GM12878 (cell line): Measurements from ENCODE around the gene DNAH11. TPM values are rescaled to one million over a fixed set of nuclear protein-coding genes. Genes with fewer than 3 reads are reported as not detected.
A peak's percentile ranks its signal among the peaks of the same experiment; 100 is the strongest.

Experiments used
- ATAC-seq: fragments of 200-7000 bp; cut with Tn5 transposase; 3 replicates; pipeline ENCODE4 v1.9.1; 2020; ENCODE audit warnings: mild to moderate bottlenecking, moderate library complexity
- BruUV-seq: library from RNA; stranded (reverse); fragments of 400-500 nt; replicated peaks from 2 replicates; lab custom pipeline; 2021; lab: Mats Ljungman, UMichigan
- CTCF ChIA-PET: fragments of 300-600 bp; sonication (Branson Sonifier 250); formaldehyde crosslinking; extraction: SDS; loops from one replicate; lab custom pipeline; 2021; ENCODE audit warnings: inconsistent platforms; lab: Yijun Ruan, JAX
- POLR2A ChIA-PET: fragments of 350-600 bp; formaldehyde crosslinking; extraction: SDS; loops from one replicate; lab custom pipeline; 2021; ENCODE audit warnings: inconsistent platforms; lab: Charles Lee
- RAD21 ChIA-PET: fragments of 300-600 bp; sonication (Branson Sonifier 250); formaldehyde crosslinking; loops from one replicate; lab custom pipeline; 2023; ENCODE audit warnings: antibody characterized with exemption; ENCODE audit not compliant: unreplicated experiment; lab: Charles Lee
- SMC1A ChIA-PET: fragments of 300-600 bp; sonication (Branson Sonifier 250); formaldehyde crosslinking; loops from one replicate; lab custom pipeline; 2023; ENCODE audit not compliant: unreplicated experiment, uncharacterized antibody; lab: Charles Lee
- DNase-seq: peaks from one replicate; pipeline ENCODE4 v3.0.0-alpha.2; 2011; ENCODE audit warnings: low read depth, low spot score
- FAIRE-seq: peaks from 3 replicates; lab custom pipeline; 2011; peaks lifted over from hg19 to GRCh38; lab: Jason Lieb, UNC
- H2AFZ ChIP-seq: 2 replicates; pipeline ENCODE4 v1.6.0; 2011; ENCODE audit warnings: low read depth, low read length, control low read depth; ENCODE audit not compliant: control insufficient read depth
- H3K27ac ChIP-seq: 2 replicates; pipeline ENCODE4 v1.5.1; 2011; ENCODE audit warnings: control low read depth; ENCODE audit not compliant: control insufficient read depth, insufficient read depth
- H3K27me3 ChIP-seq, 2 experiments: replicated peaks in 1 of 2; 2 replicates each; pipeline versions ENCODE4 v1.6.0 to v1.6.1; 2011; ENCODE audit warnings: low read length in 1 of 2; ENCODE audit not compliant: control insufficient read depth in 2 of 2, insufficient read depth in 2 of 2
- H3K36me3 ChIP-seq, 2 experiments: 2 replicates each; pipeline ENCODE4 v1.5.1; 2011; ENCODE audit warnings: low read length in 1 of 2; ENCODE audit not compliant: control insufficient read depth in 2 of 2, insufficient read depth in 2 of 2
- H3K4me1 ChIP-seq: 2 replicates; pipeline ENCODE4 v1.6.1; 2011; ENCODE audit warnings: mild to moderate bottlenecking, low read length, moderate library complexity, mixed read lengths; ENCODE audit not compliant: control insufficient read depth, insufficient read depth
- H3K4me2 ChIP-seq: 2 replicates; pipeline ENCODE4 v1.6.0; 2011; ENCODE audit warnings: control low read depth; ENCODE audit not compliant: control insufficient read depth, insufficient read depth
- H3K4me3 ChIP-seq: fragments of 200-600 bp; sonication (generic); 2 replicates; pipeline ENCODE4 v1.5.1; 2016
- H3K79me2 ChIP-seq: 2 replicates; pipeline ENCODE4 v1.6.0; 2011; ENCODE audit warnings: low read length; ENCODE audit not compliant: control insufficient read depth, insufficient read depth
- H3K9ac ChIP-seq: 2 replicates; pipeline ENCODE4 v1.8.0; 2011; ENCODE audit warnings: low read length, control low read depth, mixed read lengths; ENCODE audit not compliant: control insufficient read depth, insufficient read depth
- H3K9me3 ChIP-seq: replicated peaks from 3 replicates; pipeline ENCODE4 v1.5.1; 2011; ENCODE audit warnings: mild to moderate bottlenecking, low read length; ENCODE audit not compliant: control insufficient read depth, insufficient read depth
- H4K20me1 ChIP-seq: 2 replicates; pipeline ENCODE4 v1.6.0; 2011; ENCODE audit not compliant: control insufficient read depth, insufficient read depth
- CHD2 ChIP-seq: IDR thresholded peaks from 2 replicates; pipeline ENCODE4 v1.6.1; 2011; ENCODE audit warnings: low read depth, low read length, improper control_type of control experiment, borderline replicate concordance
- EP300 ChIP-seq, 2 experiments: fragments of 150-350 bp in 1 of 2; IDR thresholded peaks; 2 replicates each; pipeline ENCODE4 v1.6.1; 2011 to 2012; ENCODE audit warnings: low read depth in 2 of 2, low read length in 2 of 2, borderline replicate concordance in 1 of 2, improper control_type of control experiment in 1 of 2, inconsistent platforms in 1 of 2; ENCODE audit not compliant: control insufficient read depth in 1 of 2
- HDAC6 ChIP-seq: fragments of 200-600 bp; sonication (generic); IDR thresholded peaks from one replicate; pipeline ENCODE4 v1.8.0; 2017; ENCODE audit warnings: antibody characterized with exemption; ENCODE audit not compliant: unreplicated experiment
- JUNB ChIP-seq: IDR thresholded peaks from 2 replicates; pipeline ENCODE4 v1.6.1; 2016; ENCODE audit warnings: antibody characterized with exemption, mild to moderate bottlenecking
- MAX ChIP-seq: IDR thresholded peaks from 2 replicates; pipeline ENCODE4 v1.6.1; 2012; ENCODE audit warnings: low read depth, low read length, improper control_type of control experiment
- MTA2 ChIP-seq: fragments of 450-650 bp; IDR thresholded peaks from 2 replicates; pipeline ENCODE4 v1.6.1; 2016; ENCODE audit warnings: low read depth, mild to moderate bottlenecking, moderate library complexity
- MTA3 ChIP-seq: IDR thresholded peaks from 2 replicates; pipeline ENCODE4 v1.6.1; 2012; ENCODE audit warnings: low read length, inconsistent platforms, borderline replicate concordance
- MXI1 ChIP-seq: fragments of 150-350 bp; IDR thresholded peaks from 2 replicates; pipeline ENCODE4 v1.6.1; 2011; ENCODE audit warnings: low read depth, mild to moderate bottlenecking, inconsistent platforms, low read length, improper control_type of control experiment
- MYB ChIP-seq: fragments of 150-350 bp; IDR thresholded peaks from 2 replicates; pipeline ENCODE4 v1.6.1; 2014; ENCODE audit warnings: mild to moderate bottlenecking, low read depth, low read length, borderline replicate concordance
- RCOR1 ChIP-seq: conservative IDR thresholded peaks from 2 replicates; pipeline ENCODE4 v1.6.1; 2012; ENCODE audit warnings: low read depth, low read length, improper control_type of control experiment
- RELB ChIP-seq: fragments of 450-650 bp; IDR thresholded peaks from 2 replicates; pipeline ENCODE4 v1.6.1; 2017; ENCODE audit warnings: low read depth, mild to moderate bottlenecking, moderate library complexity
- SMAD5 ChIP-seq: IDR thresholded peaks from 2 replicates; pipeline ENCODE4 v1.6.1; 2016; ENCODE audit warnings: antibody characterized with exemption, low read depth
- USF1 ChIP-seq: IDR thresholded peaks from 2 replicates; pipeline ENCODE4 v1.6.1; 2011; ENCODE audit warnings: borderline replicate concordance, low read depth, mild to moderate bottlenecking, moderate library complexity, mixed read lengths, low read length; ENCODE audit not compliant: insufficient read depth; ENCODE audit errors: extremely low read length
- ZZZ3 ChIP-seq: IDR thresholded peaks from 2 replicates; pipeline ENCODE4 v1.6.1; 2011; ENCODE audit warnings: low read depth; ENCODE audit not compliant: control insufficient read depth, insufficient read length
- WGBS: methylation state at CpG from one replicate; pipeline ENCODE4 v1.1.6; 2016; ENCODE audit warnings: low lambda C conversion rate; ENCODE audit not compliant: insufficient replicate concordance, insufficient coverage; ENCODE audit errors: missing lambda C conversion rate; 5-methylcytosine and 5-hydroxymethylcytosine counted together
- in situ Hi-C: fragments of 300-500 bp; cut with MboI; formaldehyde crosslinking; loops from 9 replicates; pipeline ENCODE4 v1.14.3; 2018; ENCODE audit warnings: mixed read lengths
- intact Hi-C: fragments of 100-400 bp; cut with micrococcal nuclease; formaldehyde crosslinking; loops from one replicate; pipeline ENCODE4 v1.14.2; 2022; ENCODE audit not compliant: unreplicated experiment
- polyA plus RNA-seq, 11 experiments: library from polyadenylated mRNA; depleted of rRNA in 4 of 11; unstranded in 6 of 11; stranded (reverse) in 5 of 11; fragments of >200 nt; fragmentation: Nextera tagmentation in 4 of 11; fragmentation: Illumina TruSeq in 1 of 11; extraction: Ambion mirVana in 4 of 11; extraction: Trizol in 1 of 11; gene quantifications; 1 replicate in 1 of 11; 2 replicates in 10 of 11; pipeline versions ENCODE4 v1.2.1 to v1.2.3, GENCODE V29; 2011 to 2016; ENCODE audit warnings: inconsistent platforms in 2 of 11, missing spikeins in 2 of 11, low read depth in 1 of 11
- total RNA-seq, 4 experiments: library from RNA; depleted of rRNA in 3 of 4; stranded (reverse); fragments of >200 nt in 3 of 4; fragmentation: Illumina TruSeq in 1 of 4; extraction: Trizol in 1 of 4; gene quantifications; 2 replicates each; pipeline versions ENCODE4 v1.2.1 to v1.2.3, GENCODE V29; 2013 to 2021
- TF ChIP-seq, protein P1 (sequence below): fragments of 150-350 bp; IDR thresholded peaks from 2 replicates; pipeline ENCODE4 v1.6.1; 2016; ENCODE audit warnings: low read depth, low read length

The DNAH11 gene
- total and polyA plus RNA-seq, 10 of the 15 experiments (the other 5 are each of a cell fraction or from before 2014, with no cell fraction given) = 0.03 to 0.56 (median 0.10) TPM

- TF ChIP-seq RCOR1 (no peak), SMAD5 (no peak), MTA2 (peak; percentile 12; the same call in 1 of the 2 replicates)
- TF ChIP-seq, all 136 proteins: peak for 10
These were observed 37.3 kb downstream of the DNAH11 start (continued) for GRCh38 chr7:21580073-21580521.

GRCh38 chr7:21585070-21585724, 42.4 kb downstream of the DNAH11 start:
- CTCF ChIA-PET = interaction anchor here (1.4 to 2.2 kb wide), 3 partner anchors 15 to 331 kb away, joined by 3 to 6 read pairs (median 5); no protein-coding TSS in a partner anchor
- SMC1A ChIA-PET = interaction anchor here (1.3 to 1.8 kb wide), 3 partner anchors 12 to 322 kb away, joined by 3 to 5 read pairs (median 4); no protein-coding TSS in a partner anchor
- Histone ChIP-seq H3K27me3 (no peaks in the 10 kb centered on the region), H4K20me1 (no peaks in the 10 kb centered on the region), H2AFZ (no peak overlapping the region), H3K9me3 (no peaks in the 10 kb centered on the region; the same call in 2 of the 3 replicates), H3K27ac (no peak overlapping the region), H3K4me1 (no peaks in the 10 kb centered on the region), H3K36me3 (no peaks in the 10 kb centered on the region), H3K4me2 (no peak overlapping the region), H3K79me2 (no peaks in the 10 kb centered on the region), H3K9ac (no peak overlapping the region), H3K4me3 (no peak overlapping the region)
- POLR2A ChIA-PET = interaction anchor here (0.5 kb wide), 1 partner anchor 480 kb away, joined by 3 read pairs; no protein-coding TSS in a partner anchor
- RAD21 ChIA-PET = no interaction called here
- FAIRE-seq = no peak
- intact Hi-C loops (loop anchor here (10.0 kb wide), 1 partner anchor 180 kb away; no protein-coding TSS in a partner anchor), in situ Hi-C loops (no loop called here)
- no peak for DNase-seq
- WGBS = 36% methylated on average over 6 of the region's 6 CpGs
- BruUV-seq = no TSS peak
- no peak for ATAC-seq
- TF ChIP-seq MYB = no peak
- TF ChIP-seq EP300 (IDR thresholded peaks at IDR 0.05; ENCODE audit: borderline replicate concordance in 1 of 2, control insufficient read depth in 1 of 2, low read depth in 2 of 2, low read length in 2 of 2) = no peak
- TF ChIP-seq ZZZ3 = no peak
- no peak for TF ChIP-seq MXI1
- TF ChIP-seq USF1 = no peak
- TF ChIP-seq, protein P1, sequence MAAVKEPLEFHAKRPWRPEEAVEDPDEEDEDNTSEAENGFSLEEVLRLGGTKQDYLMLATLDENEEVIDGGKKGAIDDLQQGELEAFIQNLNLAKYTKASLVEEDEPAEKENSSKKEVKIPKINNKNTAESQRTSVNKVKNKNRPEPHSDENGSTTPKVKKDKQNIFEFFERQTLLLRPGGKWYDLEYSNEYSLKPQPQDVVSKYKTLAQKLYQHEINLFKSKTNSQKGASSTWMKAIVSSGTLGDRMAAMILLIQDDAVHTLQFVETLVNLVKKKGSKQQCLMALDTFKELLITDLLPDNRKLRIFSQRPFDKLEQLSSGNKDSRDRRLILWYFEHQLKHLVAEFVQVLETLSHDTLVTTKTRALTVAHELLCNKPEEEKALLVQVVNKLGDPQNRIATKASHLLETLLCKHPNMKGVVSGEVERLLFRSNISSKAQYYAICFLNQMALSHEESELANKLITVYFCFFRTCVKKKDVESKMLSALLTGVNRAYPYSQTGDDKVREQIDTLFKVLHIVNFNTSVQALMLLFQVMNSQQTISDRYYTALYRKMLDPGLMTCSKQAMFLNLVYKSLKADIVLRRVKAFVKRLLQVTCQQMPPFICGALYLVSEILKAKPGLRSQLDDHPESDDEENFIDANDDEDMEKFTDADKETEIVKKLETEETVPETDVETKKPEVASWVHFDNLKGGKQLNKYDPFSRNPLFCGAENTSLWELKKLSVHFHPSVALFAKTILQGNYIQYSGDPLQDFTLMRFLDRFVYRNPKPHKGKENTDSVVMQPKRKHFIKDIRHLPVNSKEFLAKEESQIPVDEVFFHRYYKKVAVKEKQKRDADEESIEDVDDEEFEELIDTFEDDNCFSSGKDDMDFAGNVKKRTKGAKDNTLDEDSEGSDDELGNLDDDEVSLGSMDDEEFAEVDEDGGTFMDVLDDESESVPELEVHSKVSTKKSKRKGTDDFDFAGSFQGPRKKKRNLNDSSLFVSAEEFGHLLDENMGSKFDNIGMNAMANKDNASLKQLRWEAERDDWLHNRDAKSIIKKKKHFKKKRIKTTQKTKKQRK = no peak
- TF ChIP-seq MTA3 = no peak
- no peak for TF ChIP-seq RELB
- no peak for TF ChIP-seq CHD2
- no peak for TF ChIP-seq MAX
- TF ChIP-seq JUNB = no peak
- TF ChIP-seq HDAC6 = no peak
